ENCODE results near the gene CTU1.

The CTU1 gene

DNA sequence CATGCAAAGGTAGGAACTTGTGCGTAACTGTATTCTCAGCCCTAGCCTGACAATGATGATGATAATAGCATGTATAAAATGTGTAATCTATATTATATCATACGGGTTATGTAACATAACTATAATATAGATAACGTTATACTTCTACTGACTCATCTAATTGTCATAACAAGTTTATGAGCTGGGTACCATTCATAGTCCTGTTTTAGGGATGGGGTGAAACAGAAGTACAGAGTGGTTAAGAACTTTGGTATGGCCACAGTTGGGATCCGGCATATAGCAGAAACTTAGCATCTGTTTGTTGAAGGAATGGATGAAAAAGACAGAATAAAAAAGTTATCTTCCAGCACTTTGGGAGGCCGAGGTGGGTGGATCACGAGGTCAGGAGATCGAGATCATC is 5.2 kb downstream of the CTU1 start:
- no peak for DNase-seq (ENCODE audit: low read depth)

DNA sequence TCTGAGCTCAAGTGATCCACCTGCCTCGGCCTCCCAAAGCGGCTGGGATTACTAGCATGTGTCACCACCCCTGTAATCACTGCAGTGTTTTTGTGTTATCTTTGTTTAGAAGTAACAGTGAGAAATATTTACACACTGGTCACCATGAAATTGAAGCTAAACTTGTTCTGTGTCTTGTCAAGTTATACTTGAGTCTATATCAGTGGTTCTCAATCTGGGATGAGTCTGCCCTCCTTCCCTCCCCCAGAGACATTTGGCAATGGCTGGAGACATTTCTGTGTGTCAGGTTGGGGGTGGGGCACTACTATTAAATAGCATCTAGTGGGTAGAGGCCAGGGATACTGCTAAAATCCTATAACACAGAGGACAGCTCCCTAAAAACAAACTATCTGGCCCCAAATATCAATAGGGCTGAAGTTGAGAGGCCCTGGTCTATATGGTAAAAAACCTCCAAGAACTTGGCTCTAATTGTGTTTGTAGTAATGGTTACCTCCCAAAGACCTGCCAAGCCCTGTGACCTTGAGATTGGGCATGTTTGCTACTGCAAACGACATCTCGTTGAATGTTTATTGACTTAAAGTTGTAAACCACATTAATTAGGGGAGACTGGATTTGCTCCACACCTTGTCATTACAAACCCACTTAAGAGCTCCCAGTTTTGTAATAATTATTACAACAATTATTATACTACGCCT is 6.9 kb downstream of the CTU1 start:
- no peak for DNase-seq (ENCODE audit: low read depth)

DNA sequence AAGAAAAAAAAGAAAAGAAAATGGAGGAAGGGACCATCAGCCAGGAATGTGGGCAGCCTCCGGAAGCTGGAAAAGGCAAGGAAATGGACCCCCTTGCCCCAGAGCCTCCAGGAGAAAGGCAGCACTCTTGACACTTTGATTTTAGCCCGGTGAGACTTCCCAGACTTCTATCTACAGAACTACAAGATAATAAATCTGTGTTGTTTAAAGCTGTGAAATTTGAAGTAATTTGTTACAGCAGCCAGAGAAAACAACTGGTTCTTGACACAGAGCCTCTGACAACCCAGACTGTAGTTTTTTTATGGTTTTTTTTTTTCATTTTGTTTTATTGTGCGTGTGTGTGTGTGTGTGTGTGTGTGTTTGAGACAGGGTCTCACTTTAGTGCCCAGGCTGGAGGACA is 7.6 kb downstream of the CTU1 start:
- no peak for DNase-seq (ENCODE audit: low read depth)

DNA sequence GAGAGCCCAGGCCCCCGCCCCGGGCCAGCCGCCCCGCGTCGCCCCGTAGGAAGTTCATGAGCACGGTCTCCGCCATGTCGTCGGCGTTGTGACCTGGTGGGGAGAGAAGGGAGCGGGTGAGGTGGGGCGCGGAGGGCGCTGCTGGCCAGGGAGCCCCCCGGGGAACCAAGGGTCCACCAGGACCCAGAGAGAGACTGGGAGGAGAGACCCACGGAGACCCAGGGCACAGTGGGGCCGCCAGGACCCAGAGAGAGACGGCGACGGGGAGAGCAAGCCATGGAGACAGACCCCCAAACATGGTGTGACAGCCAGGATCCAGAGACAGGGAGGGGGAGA is 9.2 kb downstream of the CTU1 start:
- no peak for DNase-seq (ENCODE audit: low read depth)

- peak; percentile 21 for DNase-seq (ENCODE audit: low read depth)
Observed at GRCh38 chr19:51098365-51099046, 9.7 kb downstream of the CTU1 start.

DNA sequence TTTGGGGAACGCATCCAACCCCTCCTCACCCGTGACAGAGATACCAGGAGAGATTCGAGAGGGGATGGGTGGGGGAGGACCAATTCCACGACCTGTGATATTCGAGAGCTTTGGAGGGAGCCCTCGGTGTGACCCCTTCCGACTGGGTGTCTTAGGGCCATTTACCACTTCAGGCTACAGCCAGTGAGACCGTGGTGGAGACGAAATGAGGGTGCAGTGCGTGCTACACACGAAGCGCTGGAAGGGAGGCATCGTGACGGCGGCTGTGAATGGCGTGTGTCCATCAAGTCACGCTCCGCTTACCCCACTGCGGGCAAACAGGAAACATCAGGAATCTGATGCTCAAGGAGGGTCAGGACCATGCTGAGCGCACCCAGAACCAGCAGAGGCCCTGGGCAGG is 10.4 kb downstream of the CTU1 start:
- no peak for DNase-seq (ENCODE audit: low read depth)

DNA sequence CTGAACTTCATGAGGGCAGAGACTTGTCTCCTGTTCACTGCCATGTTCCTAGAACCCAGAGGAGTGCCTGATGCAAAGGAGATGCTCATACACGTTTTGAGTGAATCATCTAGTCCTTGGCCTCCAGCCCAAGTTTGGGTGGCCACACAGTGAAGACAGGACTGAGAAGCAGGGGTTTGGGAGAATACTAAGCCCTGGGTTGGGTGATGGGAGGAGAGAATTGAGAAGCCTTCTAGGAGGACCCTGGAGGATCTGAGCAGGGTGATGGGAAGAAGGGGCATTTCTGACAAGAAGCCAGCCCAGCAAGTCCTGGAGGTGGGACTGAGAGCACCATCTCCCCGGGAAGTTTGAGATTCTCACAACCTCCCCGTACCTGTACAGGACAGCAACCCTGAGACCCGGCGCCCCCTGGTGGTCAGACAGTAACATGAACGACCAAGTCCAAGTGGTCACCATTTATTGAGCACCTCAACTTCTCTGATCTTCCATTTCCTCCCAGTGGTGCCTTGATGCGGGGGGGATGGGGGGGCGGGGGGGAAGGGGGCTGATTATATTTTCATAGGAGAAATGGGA is 11.0 kb downstream of the CTU1 start:
- DNase-seq (ENCODE audit: low read depth) = peak; percentile 70

DNA sequence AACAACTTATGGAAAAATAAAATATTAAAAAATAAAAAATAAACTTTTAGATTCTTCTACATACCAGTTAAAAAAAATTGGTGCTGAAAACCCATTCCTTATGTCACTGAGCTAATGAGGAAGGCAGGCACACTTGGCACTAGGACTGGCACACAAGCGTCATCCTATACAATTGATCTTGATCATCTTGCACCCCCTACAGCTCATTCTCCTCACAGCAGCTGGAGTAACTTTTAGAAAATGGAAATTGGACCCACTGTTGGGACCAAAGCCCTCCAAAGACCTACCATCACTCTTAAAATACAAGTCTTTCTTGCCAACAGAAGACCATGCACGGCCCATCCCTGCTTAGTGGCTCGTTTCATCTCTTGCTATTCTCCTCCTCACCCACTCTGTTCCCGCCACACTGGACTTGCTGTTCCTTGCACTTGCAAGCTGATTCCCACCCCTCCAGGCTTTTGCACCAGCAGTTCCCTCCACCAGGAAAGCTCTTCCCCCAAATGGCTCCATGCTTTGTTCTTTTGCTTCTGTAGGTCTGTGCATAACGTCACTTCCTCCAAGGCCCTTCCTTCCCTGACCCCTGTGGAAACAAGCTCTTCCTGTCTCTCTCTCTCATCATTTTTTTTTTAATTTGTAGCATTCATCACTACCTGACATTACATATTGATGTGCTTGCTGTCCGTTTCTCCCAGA is 11.6 kb downstream of the CTU1 start:
- no peak for DNase-seq (ENCODE audit: low read depth)

DNA sequence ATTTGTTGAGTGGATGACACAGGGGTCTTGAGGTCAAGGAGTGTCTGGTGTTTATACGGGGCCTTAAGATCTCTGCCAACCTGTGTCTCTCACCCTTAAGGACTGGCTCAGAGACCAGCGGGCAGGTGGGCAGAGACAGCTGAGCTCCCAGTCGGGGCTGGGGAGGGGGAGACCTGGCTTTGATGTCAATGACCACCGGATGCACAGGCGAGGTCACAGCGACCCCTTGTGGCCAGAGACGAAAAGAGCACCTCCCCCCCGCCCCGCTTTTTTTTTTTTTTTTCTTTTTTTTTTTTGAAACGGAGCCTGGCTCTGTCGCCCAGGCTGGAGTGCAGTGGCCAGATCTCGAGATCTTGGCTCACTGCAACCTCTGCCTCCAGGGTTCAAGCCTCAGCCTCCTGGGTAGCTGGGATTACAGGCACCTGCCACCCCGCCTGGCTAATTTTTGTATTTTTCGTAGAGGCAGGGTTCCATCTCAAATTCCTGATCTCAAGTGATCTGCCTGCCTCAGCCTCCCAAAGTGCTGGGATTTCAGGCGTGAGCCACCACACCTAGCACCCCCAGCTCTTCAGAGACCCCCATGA is 13.4 kb downstream of the CTU1 start:
- no peak for DNase-seq (ENCODE audit: low read depth)

GRCh38 chr19:51093510-51094345 is 14.5 kb downstream of the CTU1 start:
- DNase-seq (ENCODE audit: low read depth) = no peak

- no peak for DNase-seq (ENCODE audit: low read depth)
Observed at GRCh38 chr19:51093101-51093500, 15.1 kb downstream of the CTU1 start.

DNA sequence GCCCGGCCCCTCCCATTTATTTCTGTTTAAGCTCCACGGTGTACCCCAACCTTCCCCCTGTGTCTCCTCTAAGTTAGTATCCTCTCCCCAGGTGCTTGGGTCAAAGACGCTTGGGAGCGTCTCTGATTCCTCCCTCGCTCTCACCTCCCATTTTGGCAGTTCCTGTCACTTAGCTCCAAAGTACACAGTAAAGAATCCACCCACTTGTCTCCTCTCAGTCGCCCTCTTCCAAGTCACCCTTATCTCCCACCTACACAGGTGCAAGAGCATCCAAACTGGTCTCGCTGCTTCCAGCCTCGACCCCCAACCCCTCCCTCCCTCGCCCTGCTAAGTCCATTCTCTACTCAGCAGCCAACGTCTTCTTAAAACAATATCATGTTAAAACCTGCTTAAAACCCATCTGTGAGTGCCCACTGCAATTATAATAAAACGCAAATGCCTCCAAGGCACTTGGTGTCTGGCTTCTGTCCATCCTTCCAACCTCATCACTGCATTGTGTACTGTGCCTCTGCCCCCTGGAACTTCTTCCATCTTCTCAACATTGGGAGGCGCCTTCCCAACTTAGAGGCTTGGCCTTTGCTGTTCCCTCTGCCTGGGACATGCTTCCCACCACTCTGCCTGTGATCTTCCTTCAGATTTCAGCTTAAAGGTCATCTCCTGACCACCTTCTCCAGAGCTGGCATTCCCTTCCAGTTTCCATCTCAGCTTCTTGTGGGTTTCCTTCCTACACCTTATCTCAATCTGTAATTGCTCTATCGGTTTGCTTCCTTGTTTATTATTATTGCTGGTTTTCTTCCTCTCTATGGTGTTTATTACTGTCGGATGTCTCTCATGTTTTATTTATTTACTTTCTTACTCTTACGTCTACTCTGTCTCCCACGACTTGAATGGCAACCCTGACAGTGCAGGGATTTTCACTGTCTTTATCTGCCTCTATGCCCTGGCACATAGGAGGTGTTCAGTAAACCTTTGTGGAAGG is 16.0 kb downstream of the CTU1 start:
- no peak for DNase-seq (ENCODE audit: low read depth)

DNA sequence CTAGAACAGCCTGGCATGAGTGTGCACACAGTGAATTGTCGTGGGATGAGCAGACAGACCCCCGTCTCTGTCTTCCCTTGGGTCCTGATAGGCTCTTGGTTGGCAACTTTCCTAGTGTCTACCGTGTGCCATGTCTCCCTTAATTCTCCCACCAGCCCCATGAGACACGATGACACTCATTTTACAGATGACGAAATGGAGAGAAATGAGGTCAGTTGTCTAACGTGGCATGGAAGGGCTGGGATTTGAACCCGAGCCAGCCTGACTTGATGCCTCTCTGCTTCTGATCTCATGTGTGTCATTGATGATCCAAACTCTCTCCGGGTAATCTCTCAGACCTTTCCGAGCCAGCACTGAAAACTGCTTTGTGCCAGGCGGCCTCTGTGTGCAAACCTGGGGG is 17.1 kb downstream of the CTU1 start:
- DNase-seq (ENCODE audit: low read depth) = no peak

- no peak for DNase-seq (ENCODE audit: low read depth)
Observed at GRCh38 chr19:51090471-51090870, 17.7 kb downstream of the CTU1 start.

GRCh38 chr19:51089786-51090185 is 18.4 kb downstream of the CTU1 start:
- no peak for DNase-seq (ENCODE audit: low read depth)

GRCh38 chr19:51086153-51086850 is 21.9 kb downstream of the CTU1 start:
- DNase-seq (ENCODE audit: low read depth) = no peak

GRCh38 chr19:51084505-51084904 is 23.7 kb downstream of the CTU1 start:
- no peak for DNase-seq (ENCODE audit: low read depth)

GRCh38 chr19:51083783-51084182 is 24.4 kb downstream of the CTU1 start:
- DNase-seq (ENCODE audit: low read depth) = no peak

- DNase-seq (ENCODE audit: low read depth) = no peak
Observed at GRCh38 chr19:51083181-51083580, 25.0 kb downstream of the CTU1 start.

DNA sequence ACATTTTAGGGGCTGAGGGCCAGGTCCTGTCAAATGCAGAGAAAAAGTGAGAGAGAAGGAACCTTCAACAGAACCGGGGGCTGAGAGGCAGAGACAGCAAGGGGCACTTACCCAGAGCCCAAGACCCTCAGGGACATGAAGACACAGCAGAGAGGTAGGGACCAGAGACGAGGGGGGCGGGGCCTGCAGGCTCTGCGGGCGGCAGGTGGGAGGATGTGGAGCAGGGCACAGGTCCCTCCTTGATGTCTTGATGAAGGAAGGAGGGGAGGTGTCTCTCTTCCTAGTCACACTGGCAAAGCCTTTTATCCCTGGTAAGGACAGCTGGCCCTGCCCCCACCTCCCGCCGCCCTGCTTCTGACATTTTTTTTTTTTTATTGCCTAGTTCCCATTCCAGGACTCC is 25.6 kb downstream of the CTU1 start, which contains the start of gene KLK14:
KLK14 (minus strand) TSS at position 277 of the 400 bp plus-strand sequence; CDS start at position 4, 273 bp downstream.
- no peak for DNase-seq (ENCODE audit: low read depth)

Data from activated gamma-delta T cell treated with anti-CD3 and anti-CD28 coated beads, Interleukin-2, amount 50 U/mL, for 16 hours (primary cell).